ENCODE results near the gene NEGR1. TPM values are rescaled to one million over a fixed set of nuclear protein-coding genes. Genes with fewer than 3 reads are reported as not detected.

NEGR1 gene
- total RNA-seq, 1 experiment from 2014 or later = 4.1 TPM

GRCh38 chr1:72050551-72050950 is 231.8 kb downstream of the NEGR1 start:
- BruUV-seq (replicated peaks) = no TSS peak
- CTCF ChIA-PET = no interaction called here
- no peak overlapping the region for H3K4me3 Mint-ChIP-seq (ENCODE audit: unreplicated experiment)
- DNase-seq (ENCODE audit: unreplicated experiment) = no peak
- H3K4me1 Mint-ChIP-seq (ENCODE audit: insufficient read depth, unreplicated experiment) = peaks cover 6% of the 10 kb centered on the region
- no peak overlapping the region for H3K27ac Mint-ChIP-seq (ENCODE audit: low read depth, unreplicated experiment)
- no peaks in the 10 kb centered on the region for H3K9me3 Mint-ChIP-seq (ENCODE audit: unreplicated experiment)
- TF ChIP-seq CTCF (IDR thresholded peaks at IDR 0.05; ENCODE audit: unreplicated experiment) = no peak
- H3K27me3 Mint-ChIP-seq (ENCODE audit: insufficient read depth, unreplicated experiment) = peaks cover 32% of the 10 kb centered on the region
- POLR2A ChIA-PET = no interaction called here
- intact Hi-C loops (cut with micrococcal nuclease) = no loop called here
- H3K36me3 Mint-ChIP-seq (ENCODE audit: insufficient read depth, unreplicated experiment) = peaks cover 6% of the 10 kb centered on the region

GRCh38 chr1:72037745-72038343 is 244.5 kb downstream of the NEGR1 start:
- Mint-ChIP-seq H3K27me3 (ENCODE audit: insufficient read depth, unreplicated experiment) (peaks cover 27% of the 10 kb centered on the region), H3K9me3 (ENCODE audit: unreplicated experiment) (no peaks in the 10 kb centered on the region), H3K27ac (ENCODE audit: low read depth, unreplicated experiment) (no peak overlapping the region), H3K4me1 (ENCODE audit: insufficient read depth, unreplicated experiment) (no peaks in the 10 kb centered on the region), H3K36me3 (ENCODE audit: insufficient read depth, unreplicated experiment) (no peaks in the 10 kb centered on the region), H3K4me3 (ENCODE audit: unreplicated experiment) (no peak overlapping the region)
- intact Hi-C loops (cut with micrococcal nuclease) = loop anchor here (1.0 to 2.0 kb wide), 3 partner anchors 450 to 943 kb away; no protein-coding TSS in a partner anchor
- BruUV-seq (replicated peaks) = no TSS peak
- ChIA-PET POLR2A (interaction anchor here (0.6 kb wide), 1 partner anchor 422 kb away, joined by 3 read pairs; no protein-coding TSS in a partner anchor), CTCF (interaction anchor here (0.6 to 2.1 kb wide), 16 partner anchors 10 to 944 kb away, joined by 3 to 11 read pairs (median 4); no protein-coding TSS in a partner anchor)
- DNase-seq (ENCODE audit: unreplicated experiment) = peak; percentile 60
- peak; percentile 56 for TF ChIP-seq CTCF (IDR thresholded peaks at IDR 0.05; ENCODE audit: unreplicated experiment)

- no peak for DNase-seq (ENCODE audit: unreplicated experiment)
- no peak for TF ChIP-seq CTCF (IDR thresholded peaks at IDR 0.05; ENCODE audit: unreplicated experiment)
- ChIA-PET POLR2A (no interaction called here), CTCF (interaction anchor here (1.3 to 1.7 kb wide), 3 partner anchors 8 to 838 kb away, joined by 3 to 4 read pairs (median 4); no protein-coding TSS in a partner anchor)
- BruUV-seq (replicated peaks) = no TSS peak
- no peaks in the 10 kb centered on the region for H3K36me3 Mint-ChIP-seq (ENCODE audit: insufficient read depth, unreplicated experiment)
- H3K4me3 Mint-ChIP-seq (ENCODE audit: unreplicated experiment) = no peak overlapping the region
- H3K9me3 Mint-ChIP-seq (ENCODE audit: unreplicated experiment) = no peaks in the 10 kb centered on the region
- no peaks in the 10 kb centered on the region for H3K4me1 Mint-ChIP-seq (ENCODE audit: insufficient read depth, unreplicated experiment)
- intact Hi-C loops (cut with micrococcal nuclease) = no loop called here
- peaks cover 11% of the 10 kb centered on the region for H3K27me3 Mint-ChIP-seq (ENCODE audit: insufficient read depth, unreplicated experiment)
- no peak overlapping the region for H3K27ac Mint-ChIP-seq (ENCODE audit: low read depth, unreplicated experiment)
Measured at GRCh38 chr1:72034827-72035226, 247.5 kb downstream of the NEGR1 start.

GRCh38 chr1:72023063-72023930 is 259.0 kb downstream of the NEGR1 start:
- H3K36me3 Mint-ChIP-seq (ENCODE audit: insufficient read depth, unreplicated experiment) = no peaks in the 10 kb centered on the region

More at GRCh38 chr1:72023063-72023930, 259.0 kb downstream of the NEGR1 start:
- H3K4me3 Mint-ChIP-seq (ENCODE audit: unreplicated experiment) = no peak overlapping the region
- no peak overlapping the region for H3K27ac Mint-ChIP-seq (ENCODE audit: low read depth, unreplicated experiment)
- no peaks in the 10 kb centered on the region for H3K4me1 Mint-ChIP-seq (ENCODE audit: insufficient read depth, unreplicated experiment)
- H3K27me3 Mint-ChIP-seq (ENCODE audit: insufficient read depth, unreplicated experiment) = peaks cover 7% of the 10 kb centered on the region
- DNase-seq (ENCODE audit: unreplicated experiment) = no peak
- no peaks in the 10 kb centered on the region for H3K9me3 Mint-ChIP-seq (ENCODE audit: unreplicated experiment)
- ChIA-PET CTCF (interaction anchor here (1.2 to 1.8 kb wide), 2 partner anchors 11 to 12 kb away, joined by 4 to 6 read pairs; no protein-coding TSS in a partner anchor), POLR2A (no interaction called here)
- intact Hi-C loops (cut with micrococcal nuclease) = no loop called here
- no peak for TF ChIP-seq CTCF (IDR thresholded peaks at IDR 0.05; ENCODE audit: unreplicated experiment)
- no TSS peak for BruUV-seq (replicated peaks)
